22Rv1 (cell line): ENCODE data around the gene EXOG.

Experiments
- H3K27ac ChIP-seq: fragments of 450-650 bp; 2 replicates; pipeline ENCODE4 v1.5.1; 2017
- CTCF ChIP-seq: fragments of 450-650 bp; IDR thresholded peaks from 2 replicates; pipeline ENCODE4 v1.5.1; 2017; ENCODE audit warnings: mild to moderate bottlenecking
- ZFX ChIP-seq: fragments of 450-650 bp; IDR thresholded peaks from 2 replicates; pipeline ENCODE4 v1.6.1; 2017; ENCODE audit warnings: antibody characterized with exemption, borderline replicate concordance

The EXOG gene

GRCh38 chr3:38538773-38539353 lies 42.7 kb downstream of the EXOG start:
- no peak for TF ChIP-seq CTCF
- no peak for TF ChIP-seq ZFX
- no peak overlapping the region for H3K27ac ChIP-seq

GRCh38 chr3:38541806-38542205 lies 45.7 kb downstream of the EXOG start:
- no peak overlapping the region for H3K27ac ChIP-seq
- TF ChIP-seq CTCF (no peak), ZFX (no peak)

GRCh38 chr3:38542401-38543298 lies 46.5 kb downstream of the EXOG start:
- TF ChIP-seq ZFX, result no peak
- TF ChIP-seq CTCF, result no peak
- no peak overlapping the region for H3K27ac ChIP-seq

- TF ChIP-seq CTCF (no peak), ZFX (no peak)
- no peak overlapping the region for H3K27ac ChIP-seq
Observed at GRCh38 chr3:38543586-38543985, 47.4 kb downstream of the EXOG start.

- H3K27ac ChIP-seq, result no peak overlapping the region
- TF ChIP-seq ZFX, result no peak
- TF ChIP-seq CTCF, result no peak
Observed at GRCh38 chr3:38544926-38545325, 48.8 kb downstream of the EXOG start.

- H3K27ac ChIP-seq, result no peak overlapping the region
- no peak for TF ChIP-seq CTCF
- no peak for TF ChIP-seq ZFX
Observed at GRCh38 chr3:38545550-38545949, 49.4 kb downstream of the EXOG start.

GRCh38 chr3:38545983-38546382 lies 49.8 kb downstream of the EXOG start:
- no peak overlapping the region for H3K27ac ChIP-seq
- no peak for TF ChIP-seq ZFX
- TF ChIP-seq CTCF, result no peak
